Activated T-helper 1 cell treated with anti-CD3 and anti-CD28 coated beads, Interleukin-12 subunit alpha, Interleukin-12 subunit beta, Interleukin-2, Interleukin-4 antibody, amounts not matched to agents 30 ng/mL and 10 ng/mL and 1 ng/mL, durations not matched to agents 14 hours and 24 hours and 36 hours (primary cell): Measurements from ENCODE around the gene TOM1L2. TPM values are rescaled to one million over a fixed set of nuclear protein-coding genes. Genes with fewer than 3 reads are reported as not detected.

Source experiments
- DNase-seq: peaks from one replicate; pipeline ENCODE4 v3.0.0; 2021; ENCODE audit warnings: low spot score
- H3K27ac Mint-ChIP-seq: one replicate; pipeline ENCODE4 v1.8.0; 2021; ENCODE audit warnings: mild to moderate bottlenecking, mixed read lengths
- H3K27me3 Mint-ChIP-seq: one replicate; pipeline ENCODE4 v1.8.0; 2022; ENCODE audit warnings: mild to moderate bottlenecking, moderate library complexity, mixed read lengths; ENCODE audit not compliant: insufficient read depth
- H3K36me3 Mint-ChIP-seq: one replicate; pipeline ENCODE4 v1.8.0; 2021; ENCODE audit warnings: low read depth, mixed read lengths
- H3K4me1 Mint-ChIP-seq: one replicate; pipeline ENCODE4 v1.8.0; 2021; ENCODE audit warnings: low read depth, mixed read lengths
- H3K4me3 Mint-ChIP-seq: one replicate; pipeline ENCODE4 v1.8.0; 2021; ENCODE audit warnings: mild to moderate bottlenecking, moderate library complexity, mixed read lengths
- H3K9me3 Mint-ChIP-seq: one replicate; pipeline ENCODE4 v1.8.0; 2021; ENCODE audit warnings: mixed read lengths
- intact Hi-C: fragments of 100-400 bp; cut with micrococcal nuclease; formaldehyde crosslinking; loops from one replicate; pipeline ENCODE4 v1.15.1; 2024
- total RNA-seq: library from RNA; stranded (reverse); gene quantifications from 2 replicates; pipeline ENCODE4 v1.2.3, GENCODE V29; 2022

TOM1L2 gene
- total RNA-seq, 1 donor from 2014 or later, result 10.2 TPM

- Mint-ChIP-seq H3K27ac (peak within 1 kb of the TSS; percentile 93), H3K36me3 (peaks cover 26% of the 10 kb centered on the region), H3K4me3 (peak within 1 kb of the TSS; percentile 93), H3K27me3 (no peaks in the 10 kb centered on the region), H3K4me1 (peaks cover 72% of the 10 kb centered on the region), H3K9me3 (no peaks in the 10 kb centered on the region)
- DNase-seq, result peak; percentile 63
- intact Hi-C loops, result loop anchor here (1.0 to 5.0 kb wide), 5 partner anchors 14 to 345 kb away; partner anchors contain the start of genes ALKBH5, ATPAF2 and GID4
These were observed 135.3 kb downstream of the TOM1L2 start, which contains the start of gene SREBF1 for GRCh38 chr17:17836818-17837379. TSS of gene SREBF1 (minus strand) at chr17:17836986. CDS start at chr17:17836817, 169 bp downstream.

- Mint-ChIP-seq H3K27ac (peak overlapping the region; percentile 86), H3K4me3 (peak overlapping the region; percentile 93), H3K9me3 (no peaks in the 10 kb centered on the region), H3K4me1 (peaks cover 69% of the 10 kb centered on the region), H3K27me3 (no peaks in the 10 kb centered on the region), H3K36me3 (peaks cover 26% of the 10 kb centered on the region)
- intact Hi-C loops, result loop anchor here (1.0 to 5.0 kb wide), 5 partner anchors 13 to 346 kb away; partner anchors contain the start of genes ALKBH5, ATPAF2 and GID4
- peak; percentile 95 for DNase-seq
These were observed 135.9 kb downstream of the TOM1L2 start for GRCh38 chr17:17836250-17836817.

- DNase-seq, result no peak
These were observed 136.6 kb downstream of the TOM1L2 start for GRCh38 chr17:17835415-17836249.

GRCh38 chr17:17834974-17835373, 137.2 kb downstream of the TOM1L2 start:
- Mint-ChIP-seq H3K36me3 (peaks cover 30% of the 10 kb centered on the region), H3K27me3 (no peaks in the 10 kb centered on the region), H3K9me3 (no peaks in the 10 kb centered on the region), H3K4me3 (peak overlapping the region; percentile 93), H3K27ac (peak overlapping the region; percentile 90), H3K4me1 (peaks cover 62% of the 10 kb centered on the region)
- intact Hi-C loops, result loop anchor here (5.0 kb wide), 1 partner anchor 347 kb away; the partner anchor contains the start of gene ALKBH5
- no peak for DNase-seq

More at GRCh38 chr17:17835415-17836249, 136.6 kb downstream of the TOM1L2 start:
- H3K4me1 Mint-ChIP-seq, result peaks cover 62% of the 10 kb centered on the region
- intact Hi-C loops, result loop anchor here (1.0 to 5.0 kb wide), 5 partner anchors 12 to 347 kb away; partner anchors contain the start of genes ALKBH5, ATPAF2 and GID4
- H3K27ac Mint-ChIP-seq, result peak overlapping the region; percentile 90
- H3K4me3 Mint-ChIP-seq, result peak overlapping the region; percentile 93
- no peaks in the 10 kb centered on the region for H3K9me3 Mint-ChIP-seq
- H3K27me3 Mint-ChIP-seq, result no peaks in the 10 kb centered on the region
- peaks cover 30% of the 10 kb centered on the region for H3K36me3 Mint-ChIP-seq

GRCh38 chr17:17833658-17834357, 138.4 kb downstream of the TOM1L2 start:
- DNase-seq, result no peak
- intact Hi-C loops, result no loop called here
- no peaks in the 10 kb centered on the region for H3K9me3 Mint-ChIP-seq
- H3K36me3 Mint-ChIP-seq, result peaks cover 34% of the 10 kb centered on the region
- no peaks in the 10 kb centered on the region for H3K27me3 Mint-ChIP-seq
- H3K4me1 Mint-ChIP-seq, result peaks cover 58% of the 10 kb centered on the region
- peak overlapping the region; percentile 93 for H3K4me3 Mint-ChIP-seq
- H3K27ac Mint-ChIP-seq, result peak overlapping the region; percentile 90

GRCh38 chr17:17832032-17832363, 140.2 kb downstream of the TOM1L2 start:
- Mint-ChIP-seq H3K4me1 (peaks cover 54% of the 10 kb centered on the region), H3K9me3 (no peaks in the 10 kb centered on the region), H3K4me3 (no peak overlapping the region), H3K36me3 (peaks cover 38% of the 10 kb centered on the region), H3K27me3 (no peaks in the 10 kb centered on the region), H3K27ac (peak overlapping the region; percentile 47)
- no peak for DNase-seq
- intact Hi-C loops, result no loop called here

GRCh38 chr17:17831208-17832031, 140.8 kb downstream of the TOM1L2 start:
- H3K27me3 Mint-ChIP-seq, result no peaks in the 10 kb centered on the region
- H3K36me3 Mint-ChIP-seq, result peaks cover 43% of the 10 kb centered on the region
- H3K9me3 Mint-ChIP-seq, result no peaks in the 10 kb centered on the region
- H3K4me3 Mint-ChIP-seq, result no peak overlapping the region
- intact Hi-C loops, result no loop called here
- no peak overlapping the region for H3K27ac Mint-ChIP-seq
- DNase-seq, result no peak
- H3K4me1 Mint-ChIP-seq, result peaks cover 59% of the 10 kb centered on the region

- Mint-ChIP-seq H3K4me3 (no peak overlapping the region), H3K27me3 (no peaks in the 10 kb centered on the region), H3K9me3 (no peaks in the 10 kb centered on the region), H3K4me1 (peaks cover 62% of the 10 kb centered on the region), H3K36me3 (peaks cover 43% of the 10 kb centered on the region), H3K27ac (no peak overlapping the region)
- intact Hi-C loops, result no loop called here
- DNase-seq, result no peak
These were observed 141.4 kb downstream of the TOM1L2 start for GRCh38 chr17:17830740-17831207.

- intact Hi-C loops, result no loop called here
- Mint-ChIP-seq H3K36me3 (peaks cover 41% of the 10 kb centered on the region), H3K4me1 (peaks cover 62% of the 10 kb centered on the region), H3K9me3 (no peaks in the 10 kb centered on the region), H3K27me3 (no peaks in the 10 kb centered on the region), H3K4me3 (no peak overlapping the region), H3K27ac (no peak overlapping the region)
- DNase-seq, result no peak
These were observed 142.0 kb downstream of the TOM1L2 start for GRCh38 chr17:17830269-17830567.

GRCh38 chr17:17827826-17828621, 144.2 kb downstream of the TOM1L2 start:
- Mint-ChIP-seq H3K4me1 (peaks cover 59% of the 10 kb centered on the region), H3K4me3 (peak overlapping the region; percentile 13), H3K27me3 (no peaks in the 10 kb centered on the region), H3K36me3 (peaks cover 24% of the 10 kb centered on the region), H3K27ac (peak overlapping the region; percentile 76), H3K9me3 (no peaks in the 10 kb centered on the region)
- no peak for DNase-seq
- intact Hi-C loops, result no loop called here

GRCh38 chr17:17826942-17827785, 145.0 kb downstream of the TOM1L2 start:
- H3K27me3 Mint-ChIP-seq, result no peaks in the 10 kb centered on the region
- DNase-seq, result no peak
- H3K9me3 Mint-ChIP-seq, result no peaks in the 10 kb centered on the region
- H3K36me3 Mint-ChIP-seq, result peaks cover 24% of the 10 kb centered on the region
- H3K4me1 Mint-ChIP-seq, result peaks cover 65% of the 10 kb centered on the region
- H3K27ac Mint-ChIP-seq, result peak overlapping the region; percentile 91
- intact Hi-C loops, result no loop called here
- H3K4me3 Mint-ChIP-seq, result peak overlapping the region; percentile 1
